Hepatocyte (in vitro differentiated cells): Measurements from ENCODE around the gene CCDC120. TPM values are rescaled to one million over a fixed set of nuclear protein-coding genes. Genes with fewer than 3 reads are reported as not detected.
A peak's percentile ranks its signal among the peaks of the same experiment; 100 is the strongest.

ENCODE experiments used
- DNase-seq: peaks from one replicate; pipeline ENCODE4 v3.0.0-alpha.2; 2016; ENCODE audit warnings: low spot score
- H2AFZ ChIP-seq: fragments of 200-600 bp; sonication (generic); 2 replicates; pipeline ENCODE4 v1.6.0; 2016; ENCODE audit warnings: antibody characterized with exemption, mild to moderate bottlenecking
- H3K27ac ChIP-seq: fragments of 200-600 bp; sonication (generic); 2 replicates; pipeline ENCODE4 v1.5.1; 2016; ENCODE audit warnings: mild to moderate bottlenecking
- H3K27me3 ChIP-seq: fragments of 200-600 bp; sonication (generic); 2 replicates; pipeline ENCODE4 v1.6.1; 2016
- H3K36me3 ChIP-seq: fragments of 200-600 bp; sonication (generic); replicated peaks from 2 replicates; pipeline ENCODE4 v1.5.1; 2016; ENCODE audit warnings: low read depth; ENCODE audit not compliant: insufficient read depth
- H3K4me1 ChIP-seq: fragments of 200-600 bp; sonication (generic); 2 replicates; pipeline ENCODE4 v1.5.1; 2016; ENCODE audit warnings: mild to moderate bottlenecking, moderate library complexity; ENCODE audit not compliant: insufficient read depth
- H3K4me2 ChIP-seq: fragments of 200-600 bp; sonication (generic); 2 replicates; pipeline ENCODE4 v1.6.0; 2016
- H3K4me3 ChIP-seq: fragments of 200-600 bp; sonication (generic); 2 replicates; pipeline ENCODE4 v1.5.1; 2016; ENCODE audit warnings: mild to moderate bottlenecking
- H3K79me2 ChIP-seq: fragments of 200-600 bp; sonication (generic); 2 replicates; pipeline ENCODE4 v1.6.0; 2017; ENCODE audit warnings: mild to moderate bottlenecking
- H3K9me2 ChIP-seq: fragments of 200-600 bp; sonication (generic); replicated peaks from 2 replicates; pipeline ENCODE4 v1.6.0; 2017; ENCODE audit warnings: mild to moderate bottlenecking; ENCODE audit not compliant: insufficient read depth
- H3K9me3 ChIP-seq: fragments of 200-600 bp; sonication (generic); 2 replicates; pipeline ENCODE4 v1.5.1; 2016; ENCODE audit warnings: low read depth, mild to moderate bottlenecking
- H4K20me1 ChIP-seq: fragments of 200-600 bp; sonication (generic); 2 replicates; pipeline ENCODE4 v1.6.0; 2016; ENCODE audit warnings: mild to moderate bottlenecking; ENCODE audit not compliant: insufficient read depth, poor library complexity, severe bottlenecking
- EZH2 ChIP-seq: fragments of 200-600 bp; sonication (generic); IDR thresholded peaks from 2 replicates; pipeline ENCODE4 v1.6.1; 2016; ENCODE audit warnings: antibody characterized with exemption, mild to moderate bottlenecking, borderline replicate concordance
- EZH2phosphoT487 ChIP-seq: fragments of 200-600 bp; sonication (generic); IDR thresholded peaks from one replicate; pipeline ENCODE4 v1.6.1; 2018; ENCODE audit warnings: antibody characterized with exemption, mild to moderate bottlenecking, low read depth, moderate library complexity; ENCODE audit not compliant: unreplicated experiment, severe bottlenecking
- WGBS: methylation state at CpG from one replicate; pipeline ENCODE4 v1.1.6; 2016; ENCODE audit warnings: low lambda C conversion rate; ENCODE audit errors: missing lambda C conversion rate; 5-methylcytosine and 5-hydroxymethylcytosine counted together
- polyA plus RNA-seq: library from polyadenylated mRNA; unstranded; fragments of >200 nt; fragmentation: Nextera tagmentation; extraction: Ambion mirVana; gene quantifications from 2 replicates; pipeline ENCODE4 v1.2.1, GENCODE V29; 2016
- total RNA-seq: library from RNA; depleted of rRNA; stranded (reverse); fragments of >200 nt; gene quantifications from 2 replicates; pipeline ENCODE4 v1.2.3, GENCODE V29; 2014
- TF ChIP-seq, protein P1 (sequence below): fragments of 200-600 bp; sonication (generic); IDR thresholded peaks from 2 replicates; pipeline ENCODE4 v1.5.1; 2016; ENCODE audit warnings: antibody characterized with exemption, mild to moderate bottlenecking; ENCODE audit not compliant: poor library complexity

Gene CCDC120
- total and polyA plus RNA-seq, 2 experiments from 2014 or later, result 7.0 to 19.1 TPM

GRCh38 chrX:49043987-49044281 lies 14.9 kb upstream of the CCDC120 start:
- Histone ChIP-seq H3K4me2 (peak overlapping the region; percentile 61), H2AFZ (no peak overlapping the region), H4K20me1 (no peaks in the 10 kb centered on the region), H3K27me3 (no peaks in the 10 kb centered on the region), H3K9me3 (no peaks in the 10 kb centered on the region), H3K79me2 (peaks cover 33% of the 10 kb centered on the region), H3K4me3 (no peak overlapping the region), H3K27ac (peak overlapping the region; percentile 49), H3K9me2 (no peaks in the 10 kb centered on the region), H3K36me3 (no peaks in the 10 kb centered on the region), H3K4me1 (peaks cover 16% of the 10 kb centered on the region)
- TF ChIP-seq EZH2, result no peak
- TF ChIP-seq, protein P1, sequence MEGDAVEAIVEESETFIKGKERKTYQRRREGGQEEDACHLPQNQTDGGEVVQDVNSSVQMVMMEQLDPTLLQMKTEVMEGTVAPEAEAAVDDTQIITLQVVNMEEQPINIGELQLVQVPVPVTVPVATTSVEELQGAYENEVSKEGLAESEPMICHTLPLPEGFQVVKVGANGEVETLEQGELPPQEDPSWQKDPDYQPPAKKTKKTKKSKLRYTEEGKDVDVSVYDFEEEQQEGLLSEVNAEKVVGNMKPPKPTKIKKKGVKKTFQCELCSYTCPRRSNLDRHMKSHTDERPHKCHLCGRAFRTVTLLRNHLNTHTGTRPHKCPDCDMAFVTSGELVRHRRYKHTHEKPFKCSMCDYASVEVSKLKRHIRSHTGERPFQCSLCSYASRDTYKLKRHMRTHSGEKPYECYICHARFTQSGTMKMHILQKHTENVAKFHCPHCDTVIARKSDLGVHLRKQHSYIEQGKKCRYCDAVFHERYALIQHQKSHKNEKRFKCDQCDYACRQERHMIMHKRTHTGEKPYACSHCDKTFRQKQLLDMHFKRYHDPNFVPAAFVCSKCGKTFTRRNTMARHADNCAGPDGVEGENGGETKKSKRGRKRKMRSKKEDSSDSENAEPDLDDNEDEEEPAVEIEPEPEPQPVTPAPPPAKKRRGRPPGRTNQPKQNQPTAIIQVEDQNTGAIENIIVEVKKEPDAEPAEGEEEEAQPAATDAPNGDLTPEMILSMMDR, result no peak
- no peak for TF ChIP-seq EZH2phosphoT487
- WGBS, result 53% methylated on average over 13 of the region's 13 CpGs
- DNase-seq, result no peak

GRCh38 chrX:49053223-49054072 lies 5.4 kb upstream of the CCDC120 start:
- WGBS, result 40% methylated on average over 33 of the region's 79 CpGs
- peak; percentile 86 for DNase-seq
- peak overlapping the region; percentile 88 for H2AFZ ChIP-seq

DNA sequence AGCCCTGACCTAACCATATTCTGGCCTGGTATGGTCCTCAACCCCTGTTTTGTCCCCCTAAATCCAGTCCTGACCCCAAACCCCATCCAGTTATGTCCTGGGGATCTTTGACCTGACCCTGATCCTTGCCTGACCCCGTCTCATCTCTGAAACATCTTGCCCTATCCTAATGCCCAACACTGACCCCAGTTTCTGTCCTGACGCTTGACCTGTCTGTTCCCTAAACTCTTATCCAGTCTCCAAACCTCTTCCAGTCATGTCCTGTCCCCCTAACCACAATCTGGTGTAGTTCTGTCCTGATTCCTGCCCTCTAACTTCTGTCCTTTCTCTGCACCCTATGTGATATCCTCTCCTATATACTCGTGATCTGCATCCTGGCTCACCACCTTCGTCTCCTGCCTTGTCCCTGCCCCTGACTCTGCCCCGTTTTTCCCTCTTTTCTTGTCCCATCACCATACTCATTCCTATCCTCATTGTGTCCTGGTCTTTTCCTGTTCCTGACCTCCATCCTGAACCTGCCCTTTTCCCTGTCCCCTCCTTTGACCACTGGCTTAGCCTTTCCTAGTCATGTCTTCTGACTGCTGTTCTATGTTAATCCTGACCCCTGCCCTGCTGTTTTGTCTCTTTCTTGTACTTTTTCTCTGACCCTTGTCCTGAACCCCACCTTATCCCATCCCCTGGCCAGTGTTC lies 4.6 kb upstream of the CCDC120 start:
- Histone ChIP-seq H3K4me2 (peak overlapping the region; percentile 79), H2AFZ (peak overlapping the region; percentile 88), H3K36me3 (no peaks in the 10 kb centered on the region), H3K9me3 (no peaks in the 10 kb centered on the region), H3K79me2 (peaks cover 5% of the 10 kb centered on the region), H3K27me3 (no peaks in the 10 kb centered on the region), H4K20me1 (no peaks in the 10 kb centered on the region), H3K4me1 (no peaks in the 10 kb centered on the region), H3K4me3 (peak overlapping the region; percentile 60), H3K9me2 (no peaks in the 10 kb centered on the region), H3K27ac (peak overlapping the region; percentile 90)
- DNase-seq, result no peak
- 74% methylated on average over 5 of the region's 5 CpGs for WGBS
- TF ChIP-seq, protein P1, result no peak
- TF ChIP-seq EZH2, result no peak
- no peak for TF ChIP-seq EZH2phosphoT487

More at GRCh38 chrX:49053223-49054072, 5.4 kb upstream of the CCDC120 start:
- no peaks in the 10 kb centered on the region for H3K4me1 ChIP-seq
- H4K20me1 ChIP-seq, result no peaks in the 10 kb centered on the region
- peak overlapping the region; percentile 60 for H3K4me3 ChIP-seq
- H3K79me2 ChIP-seq, result peaks cover 5% of the 10 kb centered on the region
- H3K4me2 ChIP-seq, result peak overlapping the region; percentile 79
- H3K9me2 ChIP-seq, result no peaks in the 10 kb centered on the region
- H3K36me3 ChIP-seq, result no peaks in the 10 kb centered on the region
- TF ChIP-seq, protein P1, result no peak
- no peak for TF ChIP-seq EZH2phosphoT487
- no peak for TF ChIP-seq EZH2
- peak overlapping the region; percentile 90 for H3K27ac ChIP-seq
- H3K27me3 ChIP-seq, result no peaks in the 10 kb centered on the region
- no peaks in the 10 kb centered on the region for H3K9me3 ChIP-seq
